HL-60/S4 (cell line): ENCODE measurements around the gene XRN1.

ENCODE experiments used
- in situ Hi-C: fragments of 300-500 bp; cut with MboI; formaldehyde crosslinking; loops from 2 replicates; pipeline ENCODE4 v1.14.3; 2022; ENCODE audit warnings: low sequenced_read_pairs

The XRN1 gene

DNA sequence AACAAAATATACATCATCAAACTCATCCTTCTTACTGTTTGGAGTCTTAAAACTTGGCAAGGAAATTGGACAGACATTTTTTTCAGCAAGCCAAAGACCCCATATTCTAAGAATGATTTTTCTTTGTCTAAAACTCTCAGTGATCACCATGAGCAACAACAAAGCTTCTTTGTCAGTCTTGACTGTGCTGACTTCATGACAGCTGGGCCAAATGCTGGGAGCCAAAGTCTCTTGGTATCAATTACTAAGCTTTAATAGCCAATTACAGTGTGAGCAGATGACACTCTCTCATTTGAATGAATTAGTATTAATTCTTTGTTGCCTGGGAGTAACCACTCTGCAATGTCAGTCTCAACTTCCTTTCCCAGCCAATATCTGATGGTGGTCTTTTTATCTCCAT is 174.3 kb downstream of the XRN1 start:
- in situ Hi-C loops, result loop anchor here (10.0 kb wide), 1 partner anchor 309 kb away; no protein-coding TSS in a partner anchor

DNA sequence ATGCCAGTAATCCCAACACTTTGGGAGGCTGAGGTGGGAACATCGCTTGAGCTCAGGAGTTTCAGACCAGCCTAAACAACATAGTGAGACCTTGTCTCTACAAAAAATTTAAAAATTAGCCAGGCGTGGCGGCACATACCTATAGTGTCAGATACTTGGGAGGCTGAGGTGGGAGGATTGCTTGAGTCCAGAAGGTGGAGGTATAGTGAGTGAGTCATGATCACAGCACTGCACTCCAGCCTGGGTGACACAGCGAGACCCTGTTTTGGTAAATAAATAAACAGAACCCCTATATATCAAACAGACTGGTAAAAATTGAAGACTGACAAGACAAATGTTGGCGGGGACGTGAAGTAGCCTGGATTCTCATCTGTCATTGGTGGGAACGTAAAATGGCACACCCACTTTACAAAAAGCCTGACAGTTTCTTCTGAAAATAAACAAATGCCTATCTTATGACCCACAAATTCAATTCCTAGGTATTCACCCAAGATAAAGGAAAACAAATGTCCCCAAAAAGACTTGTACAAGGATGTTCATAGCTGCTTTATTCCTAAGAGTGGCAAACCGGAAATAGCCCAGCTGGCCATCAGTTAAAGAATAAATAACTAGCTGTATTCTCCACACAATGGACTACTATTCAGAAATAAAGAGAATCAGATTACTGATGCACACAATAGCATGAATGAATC is 175.5 kb downstream of the XRN1 start:
- in situ Hi-C loops, result loop anchor here (10.0 kb wide), 1 partner anchor 308 kb away; no protein-coding TSS in a partner anchor

DNA sequence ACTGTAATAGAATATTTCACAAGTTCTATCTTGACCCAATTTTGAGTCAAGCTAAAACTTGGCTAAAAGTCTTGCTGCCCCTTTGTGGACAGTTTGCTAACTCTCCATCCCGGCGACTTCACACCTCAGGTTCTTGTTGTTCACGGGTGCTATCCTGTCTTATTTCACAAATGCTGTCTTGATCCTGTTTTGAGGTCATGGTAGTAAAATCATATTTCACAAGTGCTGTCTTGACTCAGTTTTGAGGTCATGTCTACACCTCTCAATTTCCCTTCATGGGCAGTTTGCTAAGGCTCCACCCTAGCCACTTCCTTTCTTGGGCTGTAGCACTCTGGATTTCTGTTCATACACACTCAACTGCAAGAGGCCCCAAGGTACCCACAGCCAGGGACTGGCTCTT is 177.4 kb downstream of the XRN1 start:
- in situ Hi-C loops, result loop anchor here (10.0 kb wide), 1 partner anchor 306 kb away; no protein-coding TSS in a partner anchor

DNA sequence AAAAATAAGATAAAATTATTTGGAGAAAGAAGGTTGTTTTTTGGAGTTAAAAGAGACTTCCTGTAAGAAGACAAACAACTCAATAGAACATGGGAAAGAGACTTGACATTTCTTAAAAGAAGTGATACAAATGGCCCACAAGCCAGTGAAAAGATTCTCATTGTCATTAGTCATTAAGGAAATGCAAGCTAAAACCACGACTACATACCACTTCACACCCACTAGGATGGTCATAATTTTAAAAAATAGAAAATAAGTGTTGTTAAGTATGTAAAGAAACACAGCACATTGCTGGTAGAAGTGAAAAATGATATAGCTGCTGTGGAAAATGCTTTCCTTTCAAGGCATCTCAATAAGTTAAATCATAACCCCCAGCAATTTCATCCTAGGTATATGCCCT is 178.1 kb downstream of the XRN1 start:
- in situ Hi-C loops, result loop anchor here (10.0 kb wide), 1 partner anchor 305 kb away; no protein-coding TSS in a partner anchor

DNA sequence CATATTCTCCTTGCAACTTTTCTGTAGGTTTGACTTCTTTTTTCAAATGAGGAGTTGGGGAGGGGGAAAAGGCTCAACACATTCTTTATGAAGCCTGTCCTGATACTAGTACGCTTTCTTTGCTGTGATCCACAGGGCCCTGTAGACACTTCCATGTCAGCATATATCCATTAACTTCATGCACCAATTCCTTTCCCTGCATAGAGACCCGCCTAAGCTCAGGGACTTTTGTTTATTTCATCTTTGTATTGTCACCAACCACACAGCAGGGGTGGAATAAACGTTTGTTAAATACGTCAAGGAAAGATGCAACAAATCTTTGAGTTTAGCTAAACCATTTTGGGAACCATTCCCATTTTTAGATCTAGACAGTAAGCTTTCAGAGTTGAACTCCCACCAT is 179.4 kb downstream of the XRN1 start:
- in situ Hi-C loops, result no loop called here

DNA sequence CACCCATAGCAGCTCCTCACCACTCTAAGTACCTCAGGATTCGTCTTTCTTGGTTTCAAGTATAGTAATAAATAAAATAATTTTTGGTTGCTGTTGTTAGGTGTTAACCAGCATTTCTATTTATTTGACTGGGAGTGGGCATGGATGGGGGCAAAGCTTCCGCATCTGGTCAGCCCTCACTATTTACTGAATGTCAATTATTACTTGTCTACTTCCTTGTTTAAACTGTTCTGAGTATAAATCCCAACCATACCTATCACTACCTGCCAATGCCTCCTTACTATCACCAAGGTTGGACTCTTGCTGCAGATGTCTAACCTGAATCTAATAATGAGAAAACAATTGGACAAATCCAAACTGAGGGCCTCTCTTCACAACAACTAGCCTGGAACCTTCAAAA is 180.6 kb downstream of the XRN1 start:
- in situ Hi-C loops, result no loop called here

DNA sequence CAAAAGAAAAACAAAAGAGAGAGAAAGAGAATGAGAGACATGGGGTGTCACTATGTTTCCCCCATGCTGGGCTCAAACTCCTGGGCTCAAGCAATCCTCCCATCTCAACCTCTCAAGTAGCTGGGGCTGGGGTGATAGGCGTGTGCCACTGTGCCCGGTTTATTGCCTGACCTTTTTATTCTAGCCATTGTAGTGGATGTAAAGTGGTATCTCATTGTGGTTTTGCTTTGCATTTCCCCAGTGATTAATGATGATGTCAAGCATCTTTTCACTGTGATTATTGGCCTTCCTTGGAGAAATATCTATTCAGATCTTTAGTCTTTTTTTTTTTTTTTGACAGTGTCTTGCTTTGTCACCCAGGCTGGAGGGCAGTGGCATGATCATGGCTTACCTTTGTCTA is 184.7 kb downstream of the XRN1 start:
- in situ Hi-C loops, result no loop called here

DNA sequence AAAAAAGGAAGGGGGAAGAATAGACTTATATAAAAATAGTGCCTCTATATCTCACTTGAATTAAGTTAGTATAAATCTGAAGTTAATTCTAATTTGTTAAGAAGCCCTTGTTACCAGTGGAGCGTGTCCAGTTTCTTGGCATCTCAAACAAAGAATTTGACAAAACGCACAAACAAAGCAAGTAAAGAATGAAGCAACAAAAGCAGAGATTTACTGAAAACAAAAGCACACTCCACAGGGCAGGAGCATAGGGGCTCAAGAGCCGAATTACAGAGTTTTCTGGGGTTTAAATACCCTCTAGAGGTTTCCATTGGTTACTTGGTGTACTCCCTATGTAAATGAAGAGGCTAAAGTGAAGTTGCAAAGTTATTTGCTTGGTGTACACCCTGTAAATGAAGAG is 188.5 kb downstream of the XRN1 start:
- in situ Hi-C loops, result no loop called here

DNA sequence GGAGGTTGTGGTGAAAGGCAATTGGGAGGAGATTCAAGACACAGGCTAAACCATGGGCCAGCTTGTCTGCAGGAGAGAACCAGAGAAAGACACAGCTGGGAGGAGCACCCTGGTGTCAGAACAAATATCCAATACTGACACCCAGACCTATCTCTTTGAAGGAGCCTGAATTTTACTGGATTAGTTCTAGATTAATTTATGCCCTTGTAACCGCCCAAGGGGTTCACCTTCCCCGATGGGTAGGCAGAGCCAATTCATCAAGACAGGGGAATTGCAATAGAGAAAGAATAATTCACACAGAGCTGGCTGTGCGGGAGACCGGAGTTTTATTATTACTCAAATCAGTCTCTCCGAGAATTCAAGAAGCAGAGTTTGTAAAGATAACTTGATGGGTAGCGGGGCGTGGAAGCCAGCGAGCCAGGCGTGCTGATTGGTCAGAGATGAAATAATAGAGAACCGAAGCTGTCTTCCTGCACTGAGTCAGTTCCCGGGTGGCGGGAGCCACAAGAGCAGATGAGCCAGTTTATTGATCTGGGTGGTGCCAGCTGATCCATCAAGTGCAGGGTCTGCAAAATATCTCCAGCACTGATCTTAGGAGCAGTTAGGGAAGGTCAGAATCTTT is 191.0 kb downstream of the XRN1 start:
- in situ Hi-C loops, result no loop called here
